NCI-H2171 (cell line): ENCODE data around the gene SULT1E1.

Experiments
- DNase-seq: peaks from one replicate; lab custom pipeline; 2025; lab: John Stamatoyannopoulos, UW

SULT1E1 gene

GRCh38 chr4:69793732-69794131 is 66.2 kb downstream of the SULT1E1 start:
- no peak for DNase-seq
